CD4-positive, alpha-beta memory T cell (primary cell): ENCODE measurements around the gene GSTK1. TPM values are rescaled to one million over a fixed set of nuclear protein-coding genes. Genes with fewer than 3 reads are reported as not detected.
"Not testable (repeated sequence)": the region's sequence is repeated elsewhere in the genome, so short reads cannot be mapped to it uniquely, and the experiment has no call there.

Source experiments
- CTCF ChIA-PET: fragments of 350-600 bp; sonication (Branson Sonifier 250); formaldehyde crosslinking; loops from one replicate; lab custom pipeline; 2021; ENCODE audit warnings: inconsistent platforms; ENCODE audit not compliant: partially characterized antibody; lab: Charles Lee
- POLR2A ChIA-PET: fragments of 350-600 bp; sonication (Branson Sonifier 250); formaldehyde crosslinking; loops from one replicate; lab custom pipeline; 2021; ENCODE audit not compliant: partially characterized antibody; lab: Charles Lee
- DNase-seq, 5 donors: peaks; one replicate each; pipeline versions ENCODE4 v3.0.0 to v3.0.0-alpha.2; 2020 to 2022; ENCODE audit warnings: mixed read lengths in 1 of 5
- H3K27ac ChIP-seq: one replicate; pipeline ENCODE4 v1.7.0; 2013; ENCODE audit warnings: low read depth, low read length
- H3K27me3 ChIP-seq: 2 replicates; pipeline ENCODE4 v1.7.0; 2013; ENCODE audit warnings: mild to moderate bottlenecking, low read length, moderate library complexity; ENCODE audit not compliant: insufficient read depth
- H3K36me3 ChIP-seq: 2 replicates; pipeline ENCODE4 v1.7.0; 2013; ENCODE audit warnings: mild to moderate bottlenecking, low read length, moderate library complexity; ENCODE audit not compliant: insufficient read depth
- H3K4me1 ChIP-seq: 2 replicates; pipeline ENCODE4 v1.7.0; 2013; ENCODE audit warnings: mild to moderate bottlenecking, low read length, moderate library complexity; ENCODE audit not compliant: insufficient read depth
- H3K4me3 ChIP-seq, 2 donors: one replicate each; pipeline ENCODE4 v1.7.0; 2013; ENCODE audit warnings: low read length in 2 of 2, mild to moderate bottlenecking in 1 of 2
- H3K9me3 ChIP-seq, 2 donors: one replicate each; pipeline ENCODE4 v1.7.0; 2013; ENCODE audit warnings: low read length in 2 of 2, control low read depth in 1 of 2; ENCODE audit not compliant: control insufficient read depth in 1 of 2
- H3K27ac Mint-ChIP-seq, 7 donors: one replicate each; pipeline ENCODE4 v1.8.0; 2020 to 2021; ENCODE audit warnings: mixed read lengths in 7 of 7, mild to moderate bottlenecking in 6 of 7, inconsistent platforms in 3 of 7, moderate library complexity in 3 of 7
- H3K27me3 Mint-ChIP-seq, 2 donors: one replicate each; pipeline ENCODE4 v1.8.0; 2020 to 2021; ENCODE audit warnings: mixed read lengths in 2 of 2
- H3K36me3 Mint-ChIP-seq, 2 donors: one replicate each; pipeline ENCODE4 v1.8.0; 2020 to 2021; ENCODE audit warnings: mixed read lengths in 2 of 2, inconsistent platforms in 1 of 2, mild to moderate bottlenecking in 1 of 2
- H3K4me1 Mint-ChIP-seq, 4 donors: one replicate each; pipeline ENCODE4 v1.8.0; 2020 to 2021; ENCODE audit warnings: mixed read lengths in 4 of 4, mild to moderate bottlenecking in 1 of 4
- H3K4me3 Mint-ChIP-seq, 8 donors: one replicate each; pipeline ENCODE4 v1.8.0; 2020 to 2021; ENCODE audit warnings: mixed read lengths in 8 of 8, mild to moderate bottlenecking in 7 of 8, moderate library complexity in 6 of 8, inconsistent platforms in 3 of 8
- H3K9me3 Mint-ChIP-seq, 8 donors: one replicate each; pipeline ENCODE4 v1.8.0; 2020 to 2021; ENCODE audit warnings: mixed read lengths in 8 of 8, mild to moderate bottlenecking in 5 of 8, inconsistent platforms in 3 of 8, moderate library complexity in 1 of 8
- intact Hi-C: fragments of 100-400 bp; cut with micrococcal nuclease; formaldehyde crosslinking; loops from one replicate; pipeline ENCODE4 v1.15.1; 2023
- polyA plus RNA-seq, 2 donors: library from polyadenylated mRNA; unstranded; fragments of 300-500 nt; fragmentation: Illumina TruSeq; gene quantifications; one replicate each; pipeline ENCODE4 v1.2.3, GENCODE V29; 2021
- total RNA-seq, 2 experiments: library from RNA; stranded (reverse); gene quantifications; one replicate each; pipeline ENCODE4 v1.2.3, GENCODE V29; 2021

GSTK1 gene
- total RNA-seq (100 to 1,000 TPM; 469 to 482 TPM), polyA plus RNA-seq (100 to 1,000 TPM; 692 to 748 TPM)

DNA sequence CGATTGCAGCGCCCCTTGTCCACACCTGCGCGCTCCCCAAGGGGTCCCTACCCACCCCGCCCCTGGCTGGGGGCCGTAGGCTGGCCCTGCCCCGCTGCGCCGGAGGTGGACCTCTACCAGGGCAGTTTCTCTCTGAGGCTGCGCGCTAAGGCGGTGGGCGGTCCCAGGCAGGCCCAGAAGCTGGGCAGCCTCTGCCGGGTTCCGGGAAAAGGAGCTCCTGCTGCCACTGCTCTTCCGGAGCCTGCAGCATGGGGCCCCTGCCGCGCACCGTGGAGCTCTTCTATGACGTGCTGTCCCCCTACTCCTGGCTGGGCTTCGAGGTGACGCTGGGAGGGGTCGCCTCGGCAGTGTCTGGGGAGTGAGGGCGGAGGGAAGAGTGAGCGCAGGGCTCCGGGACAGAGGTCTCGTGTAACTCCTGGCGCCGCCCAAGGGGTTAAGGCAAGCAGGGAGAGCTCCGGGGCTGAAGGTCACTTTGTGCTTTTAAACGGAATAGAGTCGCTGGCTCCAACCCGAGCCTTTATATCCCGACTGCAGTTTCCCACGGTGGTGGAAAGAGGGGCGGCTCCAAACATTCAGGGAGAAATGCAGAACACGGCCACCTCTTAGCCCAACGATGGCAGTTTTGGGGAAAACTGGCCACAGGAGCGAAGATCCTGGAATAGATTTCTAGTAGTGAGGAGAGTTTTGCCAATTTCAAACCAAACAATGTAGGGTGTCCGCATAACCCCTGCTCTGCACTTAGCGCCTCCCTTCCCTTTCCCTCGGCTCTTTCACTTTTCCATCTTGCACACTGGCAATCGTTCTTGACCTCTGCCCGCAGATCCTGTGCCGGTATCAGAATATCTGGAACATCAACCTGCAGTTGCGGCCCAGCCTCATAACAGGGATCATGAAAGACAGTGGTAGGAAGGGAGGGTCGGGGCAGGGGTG, at the start of gene GSTK1:
Gene GSTK1 (plus strand): TSS at position 176 of the 930 bp plus-strand sequence. CDS start 73 bp downstream, at position 249.
- no peaks in the 10 kb centered on the region for H3K9me3 ChIP-seq
- peaks cover 25% of the 10 kb centered on the region for H3K36me3 ChIP-seq
- CTCF ChIA-PET, result interaction anchor here (0.9 to 16.6 kb wide), 19 partner anchors 9 to 154 kb away, joined by 3 to 252 read pairs (median 5); partner anchors contain the start of genes CASP2 and EPHA1
- peak within 1 kb of the TSS; percentile 89 for H3K27ac ChIP-seq
- peaks cover 29 to 44% of the 10 kb centered on the region in 2 donors for H3K36me3 Mint-ChIP-seq
- no peaks in the 10 kb centered on the region for H3K27me3 ChIP-seq
- H3K4me1 ChIP-seq, result peaks cover 72% of the 10 kb centered on the region
- H3K9me3 Mint-ChIP-seq, result peaks cover 0 to 3% (median 0%) of the 10 kb centered on the region in 8 donors
- peak within 1 kb of the TSS; percentile 93 to 99 (median 96) for H3K4me3 Mint-ChIP-seq
- peaks cover 40 to 81% (median 62%) of the 10 kb centered on the region in 4 donors for H3K4me1 Mint-ChIP-seq
- peak within 1 kb of the TSS; percentile 89 to 90 for H3K4me3 ChIP-seq
- POLR2A ChIA-PET, result interaction anchor here (0.7 to 13.2 kb wide), 28 partner anchors 9 to 1549 kb away, joined by 3 to 163 read pairs (median 7); partner anchors contain the start of gene CASP2
- no peaks in the 10 kb centered on the region for H3K27me3 Mint-ChIP-seq
- intact Hi-C loops, result loop anchor here (1.0 to 2.0 kb wide), 4 partner anchors 12 to 25 kb away; partner anchors contain the start of gene CASP2
- peak within 1 kb of the TSS; percentile 91 to 98 (median 94) for H3K27ac Mint-ChIP-seq
- peak; percentile 69 to 86 (median 75) for DNase-seq

DNA sequence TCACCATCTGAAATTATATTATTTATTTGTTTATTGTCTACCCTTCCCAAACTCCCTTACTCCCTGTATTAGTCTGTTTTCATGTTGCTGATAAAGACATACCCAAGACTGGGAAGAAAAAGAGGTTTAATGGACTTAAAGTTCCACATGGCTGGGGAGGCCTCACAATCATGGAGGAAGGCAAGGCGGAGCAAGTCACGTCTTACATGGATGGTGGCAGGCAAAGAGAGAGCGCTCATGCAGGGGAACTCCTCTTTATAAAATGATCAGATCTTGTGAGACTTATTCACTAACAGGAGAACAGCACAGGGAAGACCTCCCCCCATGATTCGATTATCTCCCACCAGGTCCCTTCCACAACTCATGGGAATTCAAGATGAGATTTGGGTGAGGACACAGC, 49.8 kb upstream of the GSTK1 start:
- H3K27me3 ChIP-seq, H3K4me1 ChIP-seq, H3K27ac ChIP-seq, H3K27me3 Mint-ChIP-seq, H3K4me1 Mint-ChIP-seq, H3K9me3 ChIP-seq, H3K4me3 Mint-ChIP-seq, POLR2A ChIA-PET, H3K36me3 Mint-ChIP-seq, H3K9me3 Mint-ChIP-seq, H3K4me3 ChIP-seq, intact Hi-C loops, H3K36me3 ChIP-seq, DNase-seq: not testable (repeated sequence)
- CTCF ChIA-PET, result interaction anchor here (2.8 to 11.0 kb wide), 3 partner anchors 9 to 333 kb away, joined by 10 to 291 read pairs (median 38); no protein-coding TSS in a partner anchor
- H3K27ac Mint-ChIP-seq, result peak overlapping the region in 1 of 7 donors; percentile 34

DNA sequence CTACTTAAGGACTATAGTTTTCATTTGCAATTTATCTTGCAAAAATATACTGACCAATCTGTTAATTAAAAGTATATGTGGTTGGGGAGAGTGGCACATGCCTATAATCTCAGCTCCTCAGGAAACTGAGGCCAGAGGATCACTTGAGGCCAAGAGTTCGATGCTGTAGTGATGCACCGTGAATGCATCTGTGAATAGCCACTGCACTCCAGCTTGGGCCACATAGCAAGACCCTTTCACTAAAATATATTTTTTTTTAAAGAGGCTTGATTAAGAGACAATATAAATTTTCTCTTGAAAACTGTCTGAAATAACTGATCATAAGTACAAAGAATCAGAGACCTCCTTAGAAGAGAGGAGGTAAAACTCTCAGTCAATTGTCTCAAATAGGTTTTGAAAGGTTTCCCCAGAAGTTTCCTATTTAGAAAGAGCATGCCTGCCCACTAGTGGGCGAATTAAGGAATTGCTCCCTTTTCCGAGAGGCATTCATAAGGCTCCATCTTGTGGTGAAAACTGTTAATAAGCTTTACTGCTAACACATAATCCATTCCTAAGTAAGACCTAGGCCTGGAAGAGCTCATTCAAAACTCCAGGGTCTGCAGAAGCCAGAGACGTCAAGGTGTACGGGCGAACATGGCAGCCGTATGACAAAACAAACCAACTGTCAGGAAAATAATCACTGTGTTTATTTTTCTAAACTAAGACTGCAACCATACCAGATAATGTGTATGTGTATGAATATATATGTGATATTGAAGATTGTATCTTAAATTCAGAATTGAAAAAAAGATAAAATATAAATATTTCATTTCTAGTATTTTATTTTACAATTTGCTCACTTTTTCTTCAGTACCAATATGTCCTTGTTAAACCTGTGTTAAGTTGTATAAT, 48.2 kb upstream of the GSTK1 start:
- Mint-ChIP-seq H3K4me1 (peaks cover 0 to 1% (median 0%) of the 10 kb centered on the region in 4 donors), H3K27ac (no peak overlapping the region)
- no peaks in the 10 kb centered on the region for H3K4me1 ChIP-seq

DNA sequence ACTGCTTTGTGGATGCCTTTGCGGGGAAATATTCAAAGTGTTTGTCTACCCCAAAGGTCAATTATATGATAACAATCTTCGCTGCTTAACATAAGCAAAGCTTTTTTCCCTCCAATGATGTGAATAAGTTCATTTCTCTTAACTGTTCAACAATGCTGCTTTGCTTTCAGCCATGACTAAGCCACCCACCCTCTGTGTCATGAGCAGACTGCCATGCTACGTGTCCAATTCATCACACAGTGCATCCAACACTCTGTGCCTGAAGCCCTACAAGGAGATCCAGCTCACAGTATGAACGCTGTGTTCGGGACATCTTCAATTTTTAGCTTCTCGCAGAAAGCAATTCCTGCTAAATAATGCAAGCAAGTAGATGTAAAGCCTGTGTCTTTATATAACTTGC, 47.1 kb upstream of the GSTK1 start:
- Mint-ChIP-seq H3K9me3 (peaks cover 0 to 3% (median 0%) of the 10 kb centered on the region in 8 donors), H3K4me3 (no peak overlapping the region), H3K27ac (no peak overlapping the region), H3K27me3 (peaks cover 3% of the 10 kb centered on the region in 2 donors), H3K36me3 (no peaks in the 10 kb centered on the region), H3K4me1 (peaks cover 0 to 1% (median 0%) of the 10 kb centered on the region in 4 donors)
- no peaks in the 10 kb centered on the region for H3K9me3 ChIP-seq
- CTCF ChIA-PET, result interaction anchor here (0.8 to 11.0 kb wide), 19 partner anchors 8 to 912 kb away, joined by 3 to 291 read pairs (median 6); partner anchors contain the start of genes EPHB6 and GSTK1
- POLR2A ChIA-PET, result no interaction called here
- H3K4me3 ChIP-seq, result no peak overlapping the region
- H3K4me1 ChIP-seq, result no peaks in the 10 kb centered on the region
- intact Hi-C loops, result no loop called here
- H3K27me3 ChIP-seq, result no peaks in the 10 kb centered on the region
- no peaks in the 10 kb centered on the region for H3K36me3 ChIP-seq
- no peak overlapping the region for H3K27ac ChIP-seq
- no peak for DNase-seq

More for the DNA sequence above, 48.2 kb upstream of the GSTK1 start:
- intact Hi-C loops, result loop anchor here (1.0 to 2.0 kb wide), 7 partner anchors 207 to 1239 kb away; no protein-coding TSS in a partner anchor
- peaks cover 0 to 3% (median 0%) of the 10 kb centered on the region in 8 donors for H3K9me3 Mint-ChIP-seq
- H3K4me3 Mint-ChIP-seq, result no peak overlapping the region
- H3K27me3 Mint-ChIP-seq, result peaks cover 3% of the 10 kb centered on the region in 2 donors
- Histone ChIP-seq H3K36me3 (no peaks in the 10 kb centered on the region), H3K4me3 (no peak overlapping the region), H3K27me3 (no peaks in the 10 kb centered on the region), H3K27ac (no peak overlapping the region), H3K9me3 (no peaks in the 10 kb centered on the region)
- H3K36me3 Mint-ChIP-seq, result no peaks in the 10 kb centered on the region
- DNase-seq, result peak; percentile 67 to 79 (median 77)
- ChIA-PET POLR2A (interaction anchor here (1.0 kb wide), 1 partner anchor 209 kb away, joined by 5 read pairs; no protein-coding TSS in a partner anchor), CTCF (interaction anchor here (0.7 to 11.0 kb wide), 45 partner anchors 9 to 1239 kb away, joined by 3 to 291 read pairs (median 4); partner anchors contain the start of genes EPHB6 and GSTK1)

DNA sequence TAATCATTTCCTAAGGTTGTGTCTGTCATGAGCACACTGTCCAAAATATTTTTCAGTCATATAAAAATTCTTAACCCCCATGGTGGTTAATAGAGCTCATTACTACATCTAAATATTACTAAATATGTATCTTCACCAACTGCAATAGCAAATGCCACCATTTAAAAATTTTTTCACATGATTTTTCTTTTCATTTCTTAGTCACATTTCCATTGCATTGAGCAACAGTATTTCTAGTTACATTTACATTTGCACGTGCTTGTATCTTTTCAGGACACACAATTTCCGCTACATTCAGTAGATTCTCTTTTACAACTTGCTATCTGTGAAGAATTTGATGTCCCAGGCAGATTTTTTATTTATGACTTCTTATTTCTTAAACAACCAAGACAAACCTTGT, 46.6 kb upstream of the GSTK1 start:
- Mint-ChIP-seq H3K27me3 (peaks cover 3 to 8% of the 10 kb centered on the region in 2 donors), H3K27ac (no peak overlapping the region), H3K4me3 (no peak overlapping the region), H3K9me3 (peaks cover 0 to 3% (median 0%) of the 10 kb centered on the region in 8 donors), H3K4me1 (peaks cover 0 to 1% (median 0%) of the 10 kb centered on the region in 4 donors), H3K36me3 (no peaks in the 10 kb centered on the region)
- H3K27ac ChIP-seq, result no peak overlapping the region
- no peak for DNase-seq
- H3K4me1 ChIP-seq, result no peaks in the 10 kb centered on the region
- ChIA-PET CTCF (interaction anchor here (0.8 to 11.0 kb wide), 5 partner anchors 12 to 913 kb away, joined by 3 to 291 read pairs (median 23); no protein-coding TSS in a partner anchor), POLR2A (no interaction called here)
- H3K27me3 ChIP-seq, result no peaks in the 10 kb centered on the region
- intact Hi-C loops, result no loop called here
- H3K4me3 ChIP-seq, result no peak overlapping the region
- no peaks in the 10 kb centered on the region for H3K36me3 ChIP-seq
- no peaks in the 10 kb centered on the region for H3K9me3 ChIP-seq

DNA sequence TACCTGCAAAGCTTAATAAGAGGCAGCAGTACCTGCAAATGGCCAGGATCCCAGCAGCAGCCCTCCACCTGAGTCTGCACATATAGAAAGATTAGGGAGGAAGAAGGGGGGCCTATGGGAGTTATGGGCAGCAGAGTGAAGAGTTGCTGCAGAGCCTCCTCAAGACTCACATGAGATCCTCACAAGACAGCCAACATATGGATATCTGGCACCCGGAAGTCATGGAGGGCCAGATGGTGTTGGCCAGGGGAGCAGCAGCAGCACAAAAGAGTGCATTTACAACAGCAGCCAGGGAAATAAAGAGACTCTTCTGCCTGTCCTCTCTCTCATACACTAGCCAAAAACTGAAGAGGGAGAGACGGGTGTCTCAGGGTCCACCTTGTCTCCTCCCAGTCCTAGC, 45.4 kb upstream of the GSTK1 start:
- CTCF ChIA-PET, result interaction anchor here (0.7 to 11.0 kb wide), 3 partner anchors 23 to 914 kb away, joined by 3 to 291 read pairs (median 23); no protein-coding TSS in a partner anchor
- H3K4me3 Mint-ChIP-seq, result no peak overlapping the region
- H3K27ac Mint-ChIP-seq, result no peak overlapping the region
- Histone ChIP-seq H3K4me3 (no peak overlapping the region), H3K36me3 (no peaks in the 10 kb centered on the region), H3K27ac (no peak overlapping the region), H3K27me3 (no peaks in the 10 kb centered on the region), H3K4me1 (no peaks in the 10 kb centered on the region), H3K9me3 (no peaks in the 10 kb centered on the region)
- no peak for DNase-seq
- intact Hi-C loops, result no loop called here
- peaks cover 0 to 1% (median 0%) of the 10 kb centered on the region in 4 donors for H3K4me1 Mint-ChIP-seq
- H3K27me3 Mint-ChIP-seq, result peaks cover 14 to 17% of the 10 kb centered on the region in 2 donors
- POLR2A ChIA-PET, result no interaction called here
- no peaks in the 10 kb centered on the region for H3K36me3 Mint-ChIP-seq
- H3K9me3 Mint-ChIP-seq, result no peaks in the 10 kb centered on the region
